Measurements from ENCODE around the gene CAMK1D. TPM values are rescaled to one million over a fixed set of nuclear protein-coding genes. Genes with fewer than 3 reads are reported as not detected.

CAMK1D gene
- total RNA-seq, 1 experiment from 2014 or later = 6.0 TPM

DNA sequence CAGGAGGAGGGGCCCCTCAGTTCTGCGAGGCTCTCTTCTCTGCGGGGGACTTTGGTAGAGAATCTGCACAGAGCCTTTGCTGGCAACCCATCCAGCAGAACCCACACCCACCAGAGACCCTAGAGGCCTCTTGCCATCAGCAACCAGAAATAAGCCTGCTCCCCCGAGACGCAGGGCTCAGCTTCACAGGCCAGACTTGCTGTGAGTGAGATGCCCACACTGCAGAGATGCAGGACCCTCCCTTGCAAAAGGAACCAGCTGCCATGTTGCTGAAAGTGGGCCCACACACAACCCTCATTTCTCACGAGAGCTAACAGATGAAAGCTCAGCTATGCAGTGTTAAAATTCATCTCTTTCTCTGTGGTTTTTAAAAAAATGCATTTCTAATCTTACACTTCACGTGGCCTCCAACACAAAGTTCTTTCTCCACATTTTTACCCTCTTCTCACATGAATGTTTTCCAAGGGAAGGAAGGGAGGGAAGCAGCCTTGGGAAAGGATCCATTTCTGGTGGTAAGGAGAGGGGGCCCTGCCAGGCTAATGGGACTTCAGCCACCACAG lies 480.6 kb downstream of the CAMK1D start:
- Histone ChIP-seq H3K4me2 (no peak overlapping the region), H3K27me3 (ENCODE audit: insufficient read depth, low read depth) (no peaks in the 10 kb centered on the region), H3F3A (ENCODE audit: insufficient read depth, low read depth) (no peaks in the 10 kb centered on the region), H3K9me3 (ENCODE audit: insufficient read depth, low read depth) (no peaks in the 10 kb centered on the region), H3K4me3 (no peak overlapping the region), H4K20me1 (ENCODE audit: insufficient read depth) (no peaks in the 10 kb centered on the region), H2AFZ (no peak overlapping the region), H3K79me2 (ENCODE audit: low read depth) (no peaks in the 10 kb centered on the region), H3K36me3 (ENCODE audit: low read depth) (no peaks in the 10 kb centered on the region), H3K27ac (no peak overlapping the region), H3K4me1 (replicated peaks; ENCODE audit: insufficient read depth) (no peaks in the 10 kb centered on the region), H3K9me2 (ENCODE audit: insufficient read depth) (no peaks in the 10 kb centered on the region)
- intact Hi-C loops (cut with micrococcal nuclease; ENCODE audit: unreplicated experiment) = no loop called here
- CTCF ChIA-PET = no interaction called here
- TF ChIP-seq, protein P1, sequence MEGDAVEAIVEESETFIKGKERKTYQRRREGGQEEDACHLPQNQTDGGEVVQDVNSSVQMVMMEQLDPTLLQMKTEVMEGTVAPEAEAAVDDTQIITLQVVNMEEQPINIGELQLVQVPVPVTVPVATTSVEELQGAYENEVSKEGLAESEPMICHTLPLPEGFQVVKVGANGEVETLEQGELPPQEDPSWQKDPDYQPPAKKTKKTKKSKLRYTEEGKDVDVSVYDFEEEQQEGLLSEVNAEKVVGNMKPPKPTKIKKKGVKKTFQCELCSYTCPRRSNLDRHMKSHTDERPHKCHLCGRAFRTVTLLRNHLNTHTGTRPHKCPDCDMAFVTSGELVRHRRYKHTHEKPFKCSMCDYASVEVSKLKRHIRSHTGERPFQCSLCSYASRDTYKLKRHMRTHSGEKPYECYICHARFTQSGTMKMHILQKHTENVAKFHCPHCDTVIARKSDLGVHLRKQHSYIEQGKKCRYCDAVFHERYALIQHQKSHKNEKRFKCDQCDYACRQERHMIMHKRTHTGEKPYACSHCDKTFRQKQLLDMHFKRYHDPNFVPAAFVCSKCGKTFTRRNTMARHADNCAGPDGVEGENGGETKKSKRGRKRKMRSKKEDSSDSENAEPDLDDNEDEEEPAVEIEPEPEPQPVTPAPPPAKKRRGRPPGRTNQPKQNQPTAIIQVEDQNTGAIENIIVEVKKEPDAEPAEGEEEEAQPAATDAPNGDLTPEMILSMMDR (conservative IDR thresholded peaks at IDR 0.05) = no peak
- no peak for TF ChIP-seq EZH2 (IDR thresholded peaks at IDR 0.05; ENCODE audit: low read depth)
- BruUV-seq (replicated peaks) = no TSS peak
- POLR2A ChIA-PET (ENCODE audit: unreplicated experiment) = no interaction called here
- no peak for DNase-seq

DNA sequence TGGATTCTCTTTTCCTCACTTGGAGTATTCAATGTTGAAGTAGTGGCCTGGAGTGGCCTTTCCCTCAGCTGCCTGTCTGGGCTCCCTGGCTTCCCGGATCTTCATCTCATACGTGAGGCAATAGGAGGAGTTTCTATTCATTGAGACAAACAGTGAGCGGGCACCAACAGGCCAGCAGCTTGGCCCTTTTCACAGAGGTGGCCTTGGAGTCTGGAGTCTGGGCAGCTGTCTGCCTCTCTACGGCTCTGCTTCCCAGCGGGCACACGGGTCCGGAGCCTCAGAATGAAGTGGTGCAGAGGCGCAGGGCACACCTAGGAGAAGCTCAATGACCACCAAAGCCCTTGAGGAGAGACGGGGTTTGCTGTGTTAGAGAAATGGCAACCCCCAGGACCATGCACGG lies 482.7 kb downstream of the CAMK1D start:
- POLR2A ChIA-PET (ENCODE audit: unreplicated experiment) = no interaction called here
- TF ChIP-seq EZH2 (IDR thresholded peaks at IDR 0.05; ENCODE audit: low read depth) = no peak
- TF ChIP-seq, protein P1 (conservative IDR thresholded peaks at IDR 0.05) = no peak
- Histone ChIP-seq H3K27ac (no peak overlapping the region), H3K9me3 (ENCODE audit: insufficient read depth, low read depth) (no peaks in the 10 kb centered on the region), H3K79me2 (ENCODE audit: low read depth) (no peaks in the 10 kb centered on the region), H3F3A (ENCODE audit: insufficient read depth, low read depth) (no peaks in the 10 kb centered on the region), H3K9me2 (ENCODE audit: insufficient read depth) (no peaks in the 10 kb centered on the region), H3K4me3 (no peak overlapping the region), H3K4me2 (no peak overlapping the region), H3K27me3 (ENCODE audit: insufficient read depth, low read depth) (no peaks in the 10 kb centered on the region), H2AFZ (no peak overlapping the region), H3K36me3 (ENCODE audit: low read depth) (no peaks in the 10 kb centered on the region), H3K4me1 (replicated peaks; ENCODE audit: insufficient read depth) (no peaks in the 10 kb centered on the region), H4K20me1 (ENCODE audit: insufficient read depth) (no peaks in the 10 kb centered on the region)
- no TSS peak for BruUV-seq (replicated peaks)
- DNase-seq = no peak
- CTCF ChIA-PET = no interaction called here
- intact Hi-C loops (cut with micrococcal nuclease; ENCODE audit: unreplicated experiment) = no loop called here

DNA sequence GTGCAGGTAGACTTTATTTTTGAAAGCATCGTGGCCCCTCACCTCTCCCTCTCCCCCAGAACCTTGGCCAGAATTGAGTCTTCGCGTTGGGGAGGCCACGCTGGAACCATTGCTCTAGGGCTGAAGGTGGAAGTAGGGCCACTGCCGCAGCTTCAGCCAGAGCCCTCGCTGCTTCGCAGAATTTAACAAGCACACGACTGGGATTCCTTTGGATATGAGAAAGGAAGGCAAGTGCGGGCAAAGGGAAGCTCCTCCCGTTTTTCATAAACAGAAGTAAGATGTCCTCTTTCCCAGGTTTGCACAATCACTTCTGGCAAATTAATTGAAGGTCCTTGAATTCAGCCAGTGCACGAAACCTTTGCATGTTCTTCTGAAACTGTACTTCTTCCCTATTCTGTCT lies 484.1 kb downstream of the CAMK1D start:
- no peaks in the 10 kb centered on the region for H3F3A ChIP-seq (ENCODE audit: insufficient read depth, low read depth)
- H3K4me3 ChIP-seq = no peak overlapping the region
- H3K36me3 ChIP-seq (ENCODE audit: low read depth) = no peaks in the 10 kb centered on the region
- no peaks in the 10 kb centered on the region for H3K27me3 ChIP-seq (ENCODE audit: insufficient read depth, low read depth)
- POLR2A ChIA-PET (ENCODE audit: unreplicated experiment) = no interaction called here
- DNase-seq = no peak
- no peaks in the 10 kb centered on the region for H3K4me1 ChIP-seq (replicated peaks; ENCODE audit: insufficient read depth)
- no peak overlapping the region for H2AFZ ChIP-seq
- H3K9me3 ChIP-seq (ENCODE audit: insufficient read depth, low read depth) = no peaks in the 10 kb centered on the region
- H3K79me2 ChIP-seq (ENCODE audit: low read depth) = no peaks in the 10 kb centered on the region
- H4K20me1 ChIP-seq (ENCODE audit: insufficient read depth) = no peaks in the 10 kb centered on the region
- H3K27ac ChIP-seq = no peak overlapping the region
- H3K9me2 ChIP-seq (ENCODE audit: insufficient read depth) = no peaks in the 10 kb centered on the region
- TF ChIP-seq EZH2 (IDR thresholded peaks at IDR 0.05; ENCODE audit: low read depth) = no peak
- TF ChIP-seq, protein P1 (conservative IDR thresholded peaks at IDR 0.05) = no peak
- no TSS peak for BruUV-seq (replicated peaks)
- no peak overlapping the region for H3K4me2 ChIP-seq
- intact Hi-C loops (cut with micrococcal nuclease; ENCODE audit: unreplicated experiment) = no loop called here
- CTCF ChIA-PET = no interaction called here

Data from PC-9 (cell line).